HG03159 (cell line): Measurements from ENCODE around the gene GUCY2D.

ENCODE experiments used
- ATAC-seq: cut with Tn5 transposase; IDR thresholded peaks from one replicate; pipeline ENCODE4 v1.9.1; 2021; ENCODE audit warnings: mild to moderate bottlenecking, moderate library complexity; ENCODE audit not compliant: unreplicated experiment

The GUCY2D gene

DNA sequence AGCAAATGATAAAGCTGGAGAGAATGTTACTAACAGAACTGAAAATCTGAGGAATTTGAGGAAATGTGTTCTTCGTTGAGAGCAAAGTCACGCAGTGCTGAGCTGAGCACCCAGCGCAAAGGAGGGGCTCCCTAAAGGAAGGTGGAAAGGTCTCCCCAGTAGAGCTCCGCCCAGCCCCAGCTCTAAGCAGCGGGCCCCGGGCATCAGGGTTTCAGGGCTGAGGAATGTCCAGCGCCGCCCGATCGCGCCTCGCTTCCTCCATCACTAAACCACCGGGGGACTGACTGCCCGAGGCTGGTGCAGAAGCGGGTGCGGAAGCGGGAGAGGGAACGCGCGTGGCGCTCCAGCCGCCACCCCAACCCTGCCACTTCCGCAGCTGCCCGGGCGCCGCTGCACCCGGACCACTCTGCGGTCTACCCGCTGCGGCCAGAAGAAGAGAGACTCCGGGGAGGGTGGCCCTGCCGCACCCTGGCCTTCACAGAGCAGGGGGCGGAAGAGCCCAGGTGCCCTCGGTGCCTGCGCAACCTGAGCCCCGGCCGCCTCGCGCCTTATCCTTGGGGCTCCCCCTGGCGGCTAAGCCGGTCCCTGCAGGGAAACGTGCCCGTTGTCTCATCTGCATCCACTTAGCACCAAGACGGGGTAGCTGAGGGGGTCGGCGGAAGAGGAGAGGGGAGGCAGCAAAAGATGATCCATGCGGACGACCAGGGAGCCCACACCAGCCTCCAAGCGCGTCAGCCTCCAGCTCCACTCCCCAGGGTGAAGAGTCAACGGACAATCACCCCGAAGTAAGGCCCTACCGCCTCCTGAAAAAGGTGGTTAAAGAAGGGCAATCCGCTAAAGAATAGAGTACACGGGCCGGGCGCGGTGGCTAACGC, 12.4 kb upstream of the GUCY2D start:
- ATAC-seq: no peak

DNA sequence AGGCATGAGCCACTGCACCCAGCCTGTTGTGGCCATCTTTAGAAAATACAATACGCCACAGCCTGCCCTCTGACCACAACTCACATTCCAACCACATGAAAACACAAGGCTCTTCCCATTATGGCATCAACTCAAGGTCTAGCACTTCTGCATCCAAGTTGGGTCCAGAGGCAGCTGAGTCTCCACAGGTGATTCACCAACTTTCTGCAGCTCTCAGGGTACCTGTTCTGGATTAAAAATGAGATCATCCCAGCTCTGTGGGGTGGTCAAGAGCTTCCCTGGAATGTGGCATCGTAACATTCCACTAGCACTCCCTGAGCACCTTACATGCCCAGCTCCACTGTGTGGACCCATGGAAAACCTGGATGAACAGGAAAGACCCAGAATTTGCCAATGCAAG, 9.9 kb upstream of the GUCY2D start:
- ATAC-seq: no peak

- no peak for ATAC-seq
Measured at GRCh38 chr17:7992924-7993323, 9.5 kb upstream of the GUCY2D start.

- no peak for ATAC-seq
Measured at GRCh38 chr17:7993972-7994589, 8.3 kb upstream of the GUCY2D start.

DNA sequence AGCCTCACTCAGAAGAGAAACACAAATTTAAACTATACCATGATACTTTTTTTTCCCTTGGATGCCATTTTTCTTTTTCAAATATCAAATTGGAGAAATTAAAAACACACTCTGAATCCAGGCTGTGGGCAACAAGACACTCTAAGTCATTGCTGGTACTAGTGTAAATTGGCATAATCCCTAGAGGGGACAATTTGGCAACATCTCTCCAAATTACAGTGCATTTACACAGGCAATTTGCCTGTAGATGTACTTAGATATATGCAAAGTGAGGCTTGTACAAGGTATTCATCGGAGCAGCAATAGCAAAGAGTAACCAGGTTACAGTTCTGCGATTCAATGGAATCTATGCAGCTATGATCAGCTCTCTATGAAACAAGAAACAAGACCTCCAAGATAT, 6.7 kb upstream of the GUCY2D start:
- no peak for ATAC-seq

- ATAC-seq: no peak
Measured at GRCh38 chr17:7997186-7997585, 5.2 kb upstream of the GUCY2D start.

DNA sequence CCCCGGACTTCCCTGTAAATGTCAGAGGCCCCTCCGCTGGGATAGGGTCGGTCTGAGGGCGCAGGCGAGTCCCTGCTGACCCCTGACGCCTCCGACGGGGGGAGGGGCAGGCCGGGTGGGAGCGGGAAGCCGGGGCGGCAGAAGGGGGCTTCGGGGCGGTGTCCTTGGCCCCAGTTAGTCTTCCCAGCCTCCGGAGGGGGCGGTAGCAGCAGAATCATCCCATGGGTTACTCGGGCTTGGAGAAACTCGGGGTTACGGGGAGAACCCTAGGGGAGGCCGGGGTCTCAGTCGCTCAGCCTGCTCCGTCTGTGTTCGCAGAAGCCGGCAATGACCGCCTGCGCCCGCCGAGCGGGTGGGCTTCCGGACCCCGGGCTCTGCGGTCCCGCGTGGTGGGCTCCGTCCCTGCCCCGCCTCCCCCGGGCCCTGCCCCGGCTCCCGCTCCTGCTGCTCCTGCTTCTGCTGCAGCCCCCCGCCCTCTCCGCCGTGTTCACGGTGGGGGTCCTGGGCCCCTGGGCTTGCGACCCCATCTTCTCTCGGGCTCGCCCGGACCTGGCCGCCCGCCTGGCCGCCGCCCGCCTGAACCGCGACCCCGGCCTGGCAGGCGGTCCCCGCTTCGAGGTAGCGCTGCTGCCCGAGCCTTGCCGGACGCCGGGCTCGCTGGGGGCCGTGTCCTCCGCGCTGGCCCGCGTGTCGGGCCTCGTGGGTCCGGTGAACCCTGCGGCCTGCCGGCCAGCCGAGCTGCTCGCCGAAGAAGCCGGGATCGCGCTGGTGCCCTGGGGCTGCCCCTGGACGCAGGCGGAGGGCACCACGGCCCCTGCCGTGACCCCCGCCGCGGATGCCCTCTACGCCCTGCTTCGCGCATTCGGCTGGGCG, 542 bp downstream of the GUCY2D start:
- ATAC-seq: no peak

DNA sequence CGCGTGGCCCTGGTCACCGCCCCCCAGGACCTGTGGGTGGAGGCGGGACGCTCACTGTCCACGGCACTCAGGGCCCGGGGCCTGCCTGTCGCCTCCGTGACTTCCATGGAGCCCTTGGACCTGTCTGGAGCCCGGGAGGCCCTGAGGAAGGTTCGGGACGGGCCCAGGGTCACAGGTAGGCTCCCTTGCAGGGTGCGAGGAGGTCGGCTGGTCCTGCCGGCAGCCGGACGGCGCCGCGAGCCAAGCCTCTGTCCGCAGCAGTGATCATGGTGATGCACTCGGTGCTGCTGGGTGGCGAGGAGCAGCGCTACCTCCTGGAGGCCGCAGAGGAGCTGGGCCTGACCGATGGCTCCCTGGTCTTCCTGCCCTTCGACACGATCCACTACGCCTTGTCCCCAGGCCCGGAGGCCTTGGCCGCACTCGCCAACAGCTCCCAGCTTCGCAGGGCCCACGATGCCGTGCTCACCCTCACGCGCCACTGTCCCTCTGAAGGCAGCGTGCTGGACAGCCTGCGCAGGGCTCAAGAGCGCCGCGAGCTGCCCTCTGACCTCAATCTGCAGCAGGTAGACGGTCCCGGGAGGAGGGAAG, 1.3 kb downstream of the GUCY2D start:
- ATAC-seq: no peak

GRCh38 chr17:8004899-8005298, 2.5 kb downstream of the GUCY2D start:
- ATAC-seq: no peak

GRCh38 chr17:8005357-8005756, 2.9 kb downstream of the GUCY2D start:
- no peak for ATAC-seq

DNA sequence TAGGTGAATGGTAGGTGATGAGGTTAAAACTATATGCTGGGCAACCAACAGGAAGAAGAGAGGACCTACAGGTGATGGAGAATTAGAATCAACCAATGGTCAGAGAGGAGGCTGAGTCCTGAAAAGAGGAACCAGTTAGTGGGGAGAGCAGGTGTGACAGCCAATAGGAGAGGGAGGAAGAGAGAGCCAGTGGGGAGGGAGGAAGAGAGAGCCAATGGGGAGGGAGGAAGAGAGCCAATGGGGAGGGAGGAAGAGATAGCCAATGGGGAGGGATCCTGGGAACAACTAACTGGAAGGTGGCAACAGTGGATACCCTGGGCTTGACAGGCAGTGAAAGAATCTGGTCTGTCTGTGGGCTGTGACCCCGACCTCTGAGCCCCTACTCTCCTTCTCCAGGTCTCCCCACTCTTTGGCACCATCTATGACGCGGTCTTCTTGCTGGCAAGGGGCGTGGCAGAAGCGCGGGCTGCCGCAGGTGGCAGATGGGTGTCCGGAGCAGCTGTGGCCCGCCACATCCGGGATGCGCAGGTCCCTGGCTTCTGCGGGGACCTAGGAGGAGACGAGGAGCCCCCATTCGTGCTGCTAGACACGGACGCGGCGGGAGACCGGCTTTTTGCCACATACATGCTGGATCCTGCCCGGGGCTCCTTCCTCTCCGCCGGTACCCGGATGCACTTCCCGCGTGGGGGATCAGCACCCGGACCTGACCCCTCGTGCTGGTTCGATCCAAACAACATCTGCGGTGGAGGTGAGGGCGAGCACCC, 3.7 kb downstream of the GUCY2D start:
- no peak for ATAC-seq

- no peak for ATAC-seq
Measured at GRCh38 chr17:8006836-8007680, 4.6 kb downstream of the GUCY2D start.

DNA sequence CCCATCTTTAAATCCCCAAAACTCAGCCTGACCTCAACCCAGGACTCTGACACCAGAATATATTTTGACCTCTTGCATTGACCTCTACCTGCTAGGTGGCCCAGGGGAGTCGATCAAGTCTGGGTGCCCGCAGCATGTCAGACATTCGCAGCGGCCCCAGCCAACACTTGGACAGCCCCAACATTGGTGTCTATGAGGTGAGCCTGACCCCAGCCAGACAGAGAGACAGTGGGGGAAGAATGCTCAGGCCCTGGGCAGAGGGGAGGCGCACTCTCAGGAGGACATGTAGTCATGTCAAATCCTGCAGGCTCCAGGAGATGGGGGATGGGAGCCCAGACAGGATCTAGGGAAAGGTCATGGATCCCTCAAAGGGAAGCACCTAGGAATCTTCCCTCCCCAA, 5.4 kb downstream of the GUCY2D start:
- ATAC-seq: no peak

DNA sequence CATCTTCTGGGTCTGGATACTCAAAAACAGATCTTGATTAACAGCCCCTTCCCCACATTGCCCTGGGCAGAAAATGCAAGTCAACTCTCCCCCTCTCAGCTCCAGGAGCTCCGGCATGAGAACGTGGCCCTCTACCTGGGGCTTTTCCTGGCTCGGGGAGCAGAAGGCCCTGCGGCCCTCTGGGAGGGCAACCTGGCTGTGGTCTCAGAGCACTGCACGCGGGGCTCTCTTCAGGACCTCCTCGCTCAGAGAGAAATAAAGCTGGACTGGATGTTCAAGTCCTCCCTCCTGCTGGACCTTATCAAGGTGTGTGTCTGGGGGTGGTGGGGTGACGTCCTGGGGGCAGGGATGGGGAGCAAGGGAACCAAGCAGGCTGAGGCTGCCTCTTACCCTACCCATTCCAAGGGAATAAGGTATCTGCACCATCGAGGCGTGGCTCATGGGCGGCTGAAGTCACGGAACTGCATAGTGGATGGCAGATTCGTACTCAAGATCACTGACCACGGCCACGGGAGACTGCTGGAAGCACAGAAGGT, 9.7 kb downstream of the GUCY2D start:
- ATAC-seq: no peak

GRCh38 chr17:8012996-8013640, 10.7 kb downstream of the GUCY2D start:
- ATAC-seq: no peak

DNA sequence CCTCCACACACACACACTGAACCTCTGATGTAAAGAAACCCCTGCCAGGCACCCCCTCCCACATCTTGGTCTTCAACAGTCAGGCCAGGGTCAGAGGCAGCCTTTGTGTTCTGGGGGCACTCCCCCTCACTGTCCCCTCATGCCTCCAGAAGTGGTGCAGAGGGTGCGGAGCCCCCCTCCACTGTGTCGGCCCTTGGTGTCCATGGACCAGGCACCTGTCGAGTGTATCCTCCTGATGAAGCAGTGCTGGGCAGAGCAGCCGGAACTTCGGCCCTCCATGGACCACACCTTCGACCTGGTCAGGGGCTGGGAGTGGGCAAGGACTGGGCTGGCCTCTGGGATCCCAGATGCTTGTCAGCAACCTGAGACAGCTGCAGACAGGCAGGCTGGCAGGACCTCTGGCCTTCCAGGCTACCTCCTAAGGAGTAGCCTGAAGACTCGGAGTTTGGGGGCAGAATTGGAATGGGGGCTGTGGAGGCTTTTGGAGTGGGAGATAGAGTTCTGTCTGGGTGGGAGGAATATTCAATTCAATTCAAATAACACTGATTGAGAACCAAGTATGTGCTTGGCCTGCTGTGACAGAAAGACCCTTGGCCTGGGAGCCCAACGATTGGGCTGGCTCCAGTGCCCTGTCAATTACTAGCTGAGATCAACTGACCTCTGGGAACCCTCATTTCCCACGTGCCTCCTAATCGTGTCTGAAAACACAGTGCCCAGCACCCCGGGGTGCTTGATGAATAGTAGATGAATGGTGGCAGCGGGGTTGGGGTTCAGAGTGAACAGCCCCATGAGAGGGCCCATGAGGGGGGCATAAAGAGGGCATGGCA, 11.5 kb downstream of the GUCY2D start:
- no peak for ATAC-seq

GRCh38 chr17:8014558-8014850, 12.1 kb downstream of the GUCY2D start:
- ATAC-seq: no peak
